Loucy (cell line): ENCODE data around the gene TMPRSS7.

Experiments used
- CTCF ChIP-seq: fragments of 200-600 bp; sonication (generic); conservative IDR thresholded peaks from 2 replicates; pipeline ENCODE4 v1.5.1; 2014; ENCODE audit warnings: mild to moderate bottlenecking, antibody characterized with exemption, low read length
- EZH2phosphoT487 ChIP-seq: fragments of 200-600 bp; IDR thresholded peaks from 2 replicates; pipeline ENCODE4 v1.6.1; 2018; ENCODE audit warnings: antibody characterized with exemption, mild to moderate bottlenecking, moderate library complexity, borderline replicate concordance

GRCh38 chr3:112074616-112075497 is 40.3 kb downstream of the TMPRSS7 start:
- TF ChIP-seq CTCF (no peak), EZH2phosphoT487 (no peak)
